ENCODE data around the gene PHACTR1. TPM values are rescaled to one million over a fixed set of nuclear protein-coding genes. Genes with fewer than 3 reads are reported as not detected.
A peak's percentile ranks its signal among the peaks of the same experiment; 100 is the strongest.

The PHACTR1 gene
- total RNA-seq, 1 donor from 2014 or later: 8.5 TPM

GRCh38 chr6:12733876-12734275, 17.3 kb downstream of the PHACTR1 start:
- TF ChIP-seq EZH2 (IDR thresholded peaks at IDR 0.05; ENCODE audit: insufficient read depth, low read length): no peak
- TF ChIP-seq, protein P1, sequence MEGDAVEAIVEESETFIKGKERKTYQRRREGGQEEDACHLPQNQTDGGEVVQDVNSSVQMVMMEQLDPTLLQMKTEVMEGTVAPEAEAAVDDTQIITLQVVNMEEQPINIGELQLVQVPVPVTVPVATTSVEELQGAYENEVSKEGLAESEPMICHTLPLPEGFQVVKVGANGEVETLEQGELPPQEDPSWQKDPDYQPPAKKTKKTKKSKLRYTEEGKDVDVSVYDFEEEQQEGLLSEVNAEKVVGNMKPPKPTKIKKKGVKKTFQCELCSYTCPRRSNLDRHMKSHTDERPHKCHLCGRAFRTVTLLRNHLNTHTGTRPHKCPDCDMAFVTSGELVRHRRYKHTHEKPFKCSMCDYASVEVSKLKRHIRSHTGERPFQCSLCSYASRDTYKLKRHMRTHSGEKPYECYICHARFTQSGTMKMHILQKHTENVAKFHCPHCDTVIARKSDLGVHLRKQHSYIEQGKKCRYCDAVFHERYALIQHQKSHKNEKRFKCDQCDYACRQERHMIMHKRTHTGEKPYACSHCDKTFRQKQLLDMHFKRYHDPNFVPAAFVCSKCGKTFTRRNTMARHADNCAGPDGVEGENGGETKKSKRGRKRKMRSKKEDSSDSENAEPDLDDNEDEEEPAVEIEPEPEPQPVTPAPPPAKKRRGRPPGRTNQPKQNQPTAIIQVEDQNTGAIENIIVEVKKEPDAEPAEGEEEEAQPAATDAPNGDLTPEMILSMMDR (IDR thresholded peaks at IDR 0.05; ENCODE audit: insufficient read depth, low read depth, low read length): no peak
- no peaks in the 10 kb centered on the region for H3K27me3 Mint-ChIP-seq (ENCODE audit: low read depth, unreplicated experiment)
- H3K36me3 Mint-ChIP-seq (ENCODE audit: low read depth, unreplicated experiment): no peaks in the 10 kb centered on the region
- H3K79me2 ChIP-seq (ENCODE audit: insufficient read depth, low read length): no peaks in the 10 kb centered on the region
- H2AFZ ChIP-seq (ENCODE audit: low read depth, low read length): no peak overlapping the region
- H3K4me3 ChIP-seq (ENCODE audit: insufficient read depth, low read depth, low read length): no peak overlapping the region
- no peak overlapping the region for H3K4me3 Mint-ChIP-seq (ENCODE audit: unreplicated experiment)
- H3K27ac Mint-ChIP-seq (ENCODE audit: unreplicated experiment): no peak overlapping the region
- no peaks in the 10 kb centered on the region for H3K4me1 Mint-ChIP-seq (ENCODE audit: low read depth, unreplicated experiment)
- H3K27me3 ChIP-seq (ENCODE audit: insufficient read depth, low read length): no peaks in the 10 kb centered on the region
- no peaks in the 10 kb centered on the region for H3K9me3 ChIP-seq (ENCODE audit: insufficient read depth, low read depth, low read length)
- DNase-seq (ENCODE audit: low read depth) (no peak), FAIRE-seq (no peak)
- no peaks in the 10 kb centered on the region for H4K20me1 ChIP-seq (ENCODE audit: insufficient read depth, low read length)
- no peak overlapping the region for H3K27ac ChIP-seq (ENCODE audit: low read depth, low read length)
- no peaks in the 10 kb centered on the region for H3K9me3 Mint-ChIP-seq (ENCODE audit: unreplicated experiment)
- no peak overlapping the region for H3K9ac ChIP-seq (ENCODE audit: low read length)
- no peaks in the 10 kb centered on the region for H3K4me1 ChIP-seq (ENCODE audit: insufficient read depth, low read length)
- H3K4me2 ChIP-seq (ENCODE audit: low read length): no peak overlapping the region
- no peaks in the 10 kb centered on the region for H3K36me3 ChIP-seq (ENCODE audit: insufficient read depth, low read length)

DNA sequence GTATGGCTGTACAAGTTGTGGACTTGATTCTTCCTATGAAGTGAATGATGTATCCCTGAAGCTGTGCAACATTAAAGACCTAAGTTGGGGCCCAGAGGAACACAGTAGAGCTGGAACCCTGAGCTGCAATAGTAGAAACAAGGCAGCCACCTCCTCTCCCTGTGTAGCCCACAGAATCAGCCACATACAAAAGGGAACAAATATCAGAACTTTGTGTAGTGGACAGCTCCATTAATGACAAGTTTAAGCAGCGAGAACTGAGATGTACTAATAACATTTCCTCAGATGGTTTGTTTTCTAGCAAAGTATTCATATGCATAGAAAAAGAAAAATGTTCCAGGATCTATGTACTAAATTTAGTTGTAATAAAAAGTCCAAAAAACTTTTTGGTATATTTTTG, 19.2 kb downstream of the PHACTR1 start:
- no peaks in the 10 kb centered on the region for H3K27me3 ChIP-seq (ENCODE audit: insufficient read depth, low read length)
- no peaks in the 10 kb centered on the region for H4K20me1 ChIP-seq (ENCODE audit: insufficient read depth, low read length)
- Mint-ChIP-seq H3K9me3 (ENCODE audit: unreplicated experiment) (no peaks in the 10 kb centered on the region), H3K27me3 (ENCODE audit: low read depth, unreplicated experiment) (no peaks in the 10 kb centered on the region), H3K4me3 (ENCODE audit: unreplicated experiment) (no peak overlapping the region), H3K27ac (ENCODE audit: unreplicated experiment) (no peak overlapping the region), H3K36me3 (ENCODE audit: low read depth, unreplicated experiment) (no peaks in the 10 kb centered on the region), H3K4me1 (ENCODE audit: low read depth, unreplicated experiment) (no peaks in the 10 kb centered on the region)
- no peaks in the 10 kb centered on the region for H3K79me2 ChIP-seq (ENCODE audit: insufficient read depth, low read length)
- H3K4me2 ChIP-seq (ENCODE audit: low read length): no peak overlapping the region
- no peaks in the 10 kb centered on the region for H3K36me3 ChIP-seq (ENCODE audit: insufficient read depth, low read length)
- TF ChIP-seq, protein P1 (IDR thresholded peaks at IDR 0.05; ENCODE audit: insufficient read depth, low read depth, low read length): no peak
- no peak for TF ChIP-seq EZH2 (IDR thresholded peaks at IDR 0.05; ENCODE audit: insufficient read depth, low read length)
- H3K9ac ChIP-seq (ENCODE audit: low read length): no peak overlapping the region
- no peaks in the 10 kb centered on the region for H3K4me1 ChIP-seq (ENCODE audit: insufficient read depth, low read length)
- H3K4me3 ChIP-seq (ENCODE audit: insufficient read depth, low read depth, low read length): no peak overlapping the region
- no peak for FAIRE-seq
- H3K27ac ChIP-seq (ENCODE audit: low read depth, low read length): no peak overlapping the region
- H3K9me3 ChIP-seq (ENCODE audit: insufficient read depth, low read depth, low read length): no peaks in the 10 kb centered on the region
- H2AFZ ChIP-seq (ENCODE audit: low read depth, low read length): no peak overlapping the region
- DNase-seq (ENCODE audit: low read depth): no peak

- H3K4me3 Mint-ChIP-seq (ENCODE audit: unreplicated experiment): peak overlapping the region; percentile 79
Observed at GRCh38 chr6:12748411-12748810, 31.8 kb downstream of the PHACTR1 start.

More at GRCh38 chr6:12748411-12748810, 31.8 kb downstream of the PHACTR1 start:
- H3K4me2 ChIP-seq (ENCODE audit: low read length): no peak overlapping the region
- Mint-ChIP-seq H3K27ac (ENCODE audit: unreplicated experiment) (no peak overlapping the region), H3K4me1 (ENCODE audit: low read depth, unreplicated experiment) (peaks cover 1% of the 10 kb centered on the region), H3K27me3 (ENCODE audit: low read depth, unreplicated experiment) (peaks cover 44% of the 10 kb centered on the region), H3K9me3 (ENCODE audit: unreplicated experiment) (no peaks in the 10 kb centered on the region), H3K36me3 (ENCODE audit: low read depth, unreplicated experiment) (no peaks in the 10 kb centered on the region)
- no peaks in the 10 kb centered on the region for H3K79me2 ChIP-seq (ENCODE audit: insufficient read depth, low read length)
- H3K4me3 ChIP-seq (ENCODE audit: insufficient read depth, low read depth, low read length): no peak overlapping the region
- no peak overlapping the region for H3K27ac ChIP-seq (ENCODE audit: low read depth, low read length)
- H2AFZ ChIP-seq (ENCODE audit: low read depth, low read length): no peak overlapping the region
- DNase-seq (ENCODE audit: low read depth): no peak
- H4K20me1 ChIP-seq (ENCODE audit: insufficient read depth, low read length): no peaks in the 10 kb centered on the region
- H3K4me1 ChIP-seq (ENCODE audit: insufficient read depth, low read length): no peaks in the 10 kb centered on the region
- no peak for FAIRE-seq
- no peaks in the 10 kb centered on the region for H3K36me3 ChIP-seq (ENCODE audit: insufficient read depth, low read length)
- H3K9me3 ChIP-seq (ENCODE audit: insufficient read depth, low read depth, low read length): no peaks in the 10 kb centered on the region
- H3K27me3 ChIP-seq (ENCODE audit: insufficient read depth, low read length): peaks cover 17% of the 10 kb centered on the region
- no peak overlapping the region for H3K9ac ChIP-seq (ENCODE audit: low read length)
- TF ChIP-seq, protein P1 (IDR thresholded peaks at IDR 0.05; ENCODE audit: insufficient read depth, low read depth, low read length): no peak
- TF ChIP-seq EZH2 (IDR thresholded peaks at IDR 0.05; ENCODE audit: insufficient read depth, low read length): no peak

All from astrocyte (in vitro differentiated cells and primary cell).